ENCODE data around the gene TSEN54.
"Not testable (repeated sequence)": the region's sequence is repeated elsewhere in the genome, so short reads cannot be mapped to it uniquely, and the experiment has no call there.

Gene TSEN54

GRCh38 chr17:75505640-75506039 lies 10.7 kb upstream of the TSEN54 start:
- DNase-seq: no peak

GRCh38 chr17:75506134-75506533 lies 10.2 kb upstream of the TSEN54 start:
- DNase-seq: no peak

GRCh38 chr17:75506888-75507287 lies 9.4 kb upstream of the TSEN54 start:
- DNase-seq: no peak

GRCh38 chr17:75507733-75508719 lies 8.3 kb upstream of the TSEN54 start:
- DNase-seq: no peak

GRCh38 chr17:75508931-75509361 lies 7.4 kb upstream of the TSEN54 start:
- DNase-seq: no peak

- DNase-seq: no peak
Observed at GRCh38 chr17:75509528-75510258, 6.6 kb upstream of the TSEN54 start.

GRCh38 chr17:75511270-75511609 lies 5.1 kb upstream of the TSEN54 start:
- no peak for DNase-seq

GRCh38 chr17:75511610-75512575 lies 4.4 kb upstream of the TSEN54 start:
- DNase-seq: no peak

- no peak for DNase-seq
Observed at GRCh38 chr17:75512926-75513640, 3.2 kb upstream of the TSEN54 start.

- DNase-seq: no peak
Observed at GRCh38 chr17:75513641-75514000, 2.7 kb upstream of the TSEN54 start.

GRCh38 chr17:75514299-75514918 lies 1.9 kb upstream of the TSEN54 start:
- no peak for DNase-seq

GRCh38 chr17:75514919-75515495 lies 1.3 kb upstream of the TSEN54 start:
- peak in 1 of 3 donors; percentile 13 for DNase-seq

GRCh38 chr17:75515496-75516254 lies 653 bp upstream of the TSEN54 start, which contains the start of gene CASKIN2:
Gene CASKIN2 (minus strand): TSS chr17:75515537. CDS start chr17:75513804, 1,733 bp downstream.
- DNase-seq: peak; percentile 71 to 91 (median 76)

GRCh38 chr17:75516619-75517296 lies 430 bp downstream of the TSEN54 start:
- peak; percentile 28 to 52 (median 32) for DNase-seq

- DNase-seq: peak in 1 of 3 donors; percentile 13
Observed at GRCh38 chr17:75517297-75517865, 1.1 kb downstream of the TSEN54 start.

GRCh38 chr17:75518201-75518600 lies 1.9 kb downstream of the TSEN54 start:
- no peak for DNase-seq

GRCh38 chr17:75518983-75519537 lies 2.7 kb downstream of the TSEN54 start:
- DNase-seq: no peak

- not testable (repeated sequence) for DNase-seq
Observed at GRCh38 chr17:75520413-75520812, 4.1 kb downstream of the TSEN54 start.

- no peak for DNase-seq
Observed at GRCh38 chr17:75521290-75521689, 5.0 kb downstream of the TSEN54 start.

Measured in suppressor macrophage treated with lipopolysaccharide for 1 hour (primary cell).